Bronchial epithelial cell (primary cell): Measurements from ENCODE around the gene ORMDL1. TPM values are rescaled to one million over a fixed set of nuclear protein-coding genes. Genes with fewer than 3 reads are reported as not detected.

Experiments used
- DNase-seq: peaks from one replicate; pipeline ENCODE4 v3.0.0-alpha.2; 2010; ENCODE audit warnings: low read depth
- FAIRE-seq: peaks from 2 replicates; lab custom pipeline; 2011; peaks lifted over from hg19 to GRCh38; lab: Jason Lieb, UNC
- H3K27me3 ChIP-seq: 2 replicates; pipeline ENCODE4 v1.5.1; 2011; ENCODE audit warnings: low read length; ENCODE audit not compliant: control insufficient read depth, insufficient read depth
- H3K36me3 ChIP-seq: 2 replicates; pipeline ENCODE4 v1.5.1; 2011; ENCODE audit warnings: low read length; ENCODE audit not compliant: control insufficient read depth, insufficient read depth
- H3K4me3 ChIP-seq: 2 replicates; pipeline ENCODE4 v1.5.1; 2011; ENCODE audit warnings: mild to moderate bottlenecking, low read depth, low read length, control low read depth
- total RNA-seq: library from RNA; depleted of rRNA; stranded (reverse); fragments of >200 nt; gene quantifications from 2 replicates; pipeline ENCODE4 v1.2.1, GENCODE V29; 2014
- TF ChIP-seq, protein P1 (sequence below): IDR thresholded peaks from 2 replicates; pipeline ENCODE4 v1.5.1; 2011; ENCODE audit warnings: mild to moderate bottlenecking, moderate library complexity, low read length, control low read depth, inconsistent platforms; ENCODE audit not compliant: insufficient read depth, severe bottlenecking

The ORMDL1 gene
- total RNA-seq, 1 donor from 2014 or later = 46.9 TPM

DNA sequence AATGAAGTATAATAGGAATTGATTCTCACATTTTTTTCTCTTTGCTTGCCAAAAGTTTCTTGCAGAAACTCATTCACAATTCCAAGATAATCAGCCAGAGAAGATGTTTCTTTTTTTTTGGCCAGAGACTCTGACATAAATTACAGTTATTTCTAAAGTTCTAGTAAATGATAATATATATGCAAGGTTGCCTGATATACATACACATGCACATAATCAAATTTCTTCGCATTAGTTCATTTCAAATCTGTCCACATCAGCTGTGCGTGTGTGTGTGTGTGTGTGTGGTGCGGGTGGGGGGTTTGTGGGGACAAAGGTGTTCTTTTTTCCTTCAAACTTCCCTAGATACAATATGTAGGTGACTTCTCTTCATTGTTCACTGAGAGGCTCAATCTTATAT, 54.7 kb downstream of the ORMDL1 start:
- DNase-seq = no peak
- H3K4me3 ChIP-seq = no peak overlapping the region
- FAIRE-seq = no peak
- TF ChIP-seq, protein P1, sequence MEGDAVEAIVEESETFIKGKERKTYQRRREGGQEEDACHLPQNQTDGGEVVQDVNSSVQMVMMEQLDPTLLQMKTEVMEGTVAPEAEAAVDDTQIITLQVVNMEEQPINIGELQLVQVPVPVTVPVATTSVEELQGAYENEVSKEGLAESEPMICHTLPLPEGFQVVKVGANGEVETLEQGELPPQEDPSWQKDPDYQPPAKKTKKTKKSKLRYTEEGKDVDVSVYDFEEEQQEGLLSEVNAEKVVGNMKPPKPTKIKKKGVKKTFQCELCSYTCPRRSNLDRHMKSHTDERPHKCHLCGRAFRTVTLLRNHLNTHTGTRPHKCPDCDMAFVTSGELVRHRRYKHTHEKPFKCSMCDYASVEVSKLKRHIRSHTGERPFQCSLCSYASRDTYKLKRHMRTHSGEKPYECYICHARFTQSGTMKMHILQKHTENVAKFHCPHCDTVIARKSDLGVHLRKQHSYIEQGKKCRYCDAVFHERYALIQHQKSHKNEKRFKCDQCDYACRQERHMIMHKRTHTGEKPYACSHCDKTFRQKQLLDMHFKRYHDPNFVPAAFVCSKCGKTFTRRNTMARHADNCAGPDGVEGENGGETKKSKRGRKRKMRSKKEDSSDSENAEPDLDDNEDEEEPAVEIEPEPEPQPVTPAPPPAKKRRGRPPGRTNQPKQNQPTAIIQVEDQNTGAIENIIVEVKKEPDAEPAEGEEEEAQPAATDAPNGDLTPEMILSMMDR = no peak
- H3K27me3 ChIP-seq = no peaks in the 10 kb centered on the region
- H3K36me3 ChIP-seq = no peaks in the 10 kb centered on the region

DNA sequence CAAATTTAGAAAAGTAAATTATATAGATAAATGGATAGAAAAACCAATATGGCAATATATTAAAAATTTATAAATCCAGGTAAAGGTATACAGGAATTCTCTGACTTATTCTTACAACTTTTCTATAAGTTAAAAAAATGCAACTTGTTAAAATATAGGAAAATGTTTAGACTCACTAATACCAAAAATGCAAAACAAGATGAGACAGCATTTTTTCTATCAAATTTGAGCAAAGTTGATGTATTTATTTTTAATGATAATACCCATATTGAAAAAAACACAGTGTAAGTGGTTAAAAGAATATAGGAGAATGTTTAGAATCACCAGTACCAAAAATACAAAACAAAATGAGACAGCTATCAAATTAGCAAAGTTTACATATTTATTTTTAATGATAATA, 57.3 kb downstream of the ORMDL1 start:
- TF ChIP-seq, protein P1 = no peak
- Histone ChIP-seq H3K36me3 (no peaks in the 10 kb centered on the region), H3K4me3 (no peak overlapping the region), H3K27me3 (no peaks in the 10 kb centered on the region)
- DNase-seq (no peak), FAIRE-seq (no peak)

DNA sequence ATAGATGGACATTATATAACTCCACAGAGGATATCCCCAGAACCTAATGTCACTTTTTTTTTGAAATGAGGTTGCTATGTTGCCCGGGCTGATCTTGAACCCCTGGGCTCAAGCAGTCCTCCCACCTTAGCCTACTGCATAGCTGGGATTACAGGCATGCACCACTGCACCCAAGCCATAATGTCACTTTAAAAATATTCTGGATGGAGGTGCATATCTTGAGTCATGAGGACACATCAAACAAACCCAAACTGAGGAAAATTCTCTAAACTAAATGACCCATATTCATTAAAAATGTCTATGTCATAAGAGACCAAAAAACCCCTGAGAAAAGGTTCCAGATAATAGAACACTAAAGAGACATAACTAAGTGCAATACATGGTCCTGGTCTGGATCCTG, 57.9 kb downstream of the ORMDL1 start:
- FAIRE-seq = no peak

DNA sequence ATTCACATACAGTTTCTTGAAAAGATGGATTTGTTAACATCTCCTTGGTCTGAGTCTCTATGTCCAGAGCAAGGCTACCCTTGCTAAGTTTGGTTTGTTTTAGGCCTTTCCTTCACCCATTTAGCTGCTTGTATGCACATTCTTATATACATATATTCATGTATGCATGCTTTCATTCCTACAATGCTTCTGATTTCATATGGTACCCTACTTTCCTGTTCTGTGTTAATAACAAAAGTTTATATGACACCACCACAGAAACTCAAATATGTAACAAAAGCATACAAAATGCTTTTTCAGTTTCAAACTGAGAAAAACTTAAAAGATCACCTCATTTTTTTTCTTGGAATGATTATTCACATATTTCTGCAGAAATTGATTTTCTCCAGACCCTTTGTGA, 60.9 kb downstream of the ORMDL1 start:
- Histone ChIP-seq H3K36me3 (no peaks in the 10 kb centered on the region), H3K4me3 (no peak overlapping the region), H3K27me3 (no peaks in the 10 kb centered on the region)
- TF ChIP-seq, protein P1 = no peak
- FAIRE-seq (no peak), DNase-seq (no peak)

More for the DNA sequence above, 57.9 kb downstream of the ORMDL1 start:
- TF ChIP-seq, protein P1 = no peak
- DNase-seq = no peak
- Histone ChIP-seq H3K27me3 (no peaks in the 10 kb centered on the region), H3K36me3 (no peaks in the 10 kb centered on the region), H3K4me3 (no peak overlapping the region)

Other genes starting within 250 kb of the ORMDL1 start
- 1.0 and 1.1 TPM in 2 replicates for gene SLC40A1, start 203.6 kb downstream of the ORMDL1 start, total RNA-seq
- gene ASNSD1, start 122.9 kb downstream of the ORMDL1 start, total RNA-seq = 30.3 and 36.6 TPM in 2 replicates
- 2.1 and 3.7 TPM in 2 replicates for gene ANKAR, start 109.7 kb downstream of the ORMDL1 start, total RNA-seq
- 2.8 and 6.6 TPM in 2 replicates for gene OSGEPL1, start 21.5 kb downstream of the ORMDL1 start, total RNA-seq
- 22.3 and 22.6 TPM in 2 replicates for gene PMS1, start 111 bp upstream of the ORMDL1 start, total RNA-seq